Thoracic aorta (tissue), 2 donors: ENCODE data around the gene PRC1. TPM values are rescaled to one million over a fixed set of nuclear protein-coding genes. Genes with fewer than 3 reads are reported as not detected.

Experiments
- ATAC-seq: fragments of 150-250 bp; one replicate; pipeline ENCODE4 v1.8.0; 2017; ENCODE audit warnings: low read depth; ENCODE audit not compliant: insufficient number of reproducible peaks, low FRiP score
- DNase-seq: peaks from one replicate; pipeline ENCODE4 v3.0.0-alpha.2; 2020; ENCODE audit warnings: low spot score
- H3K27ac ChIP-seq, 2 donors: fragments of 200-600 bp; sonication (generic); 1 replicate in 1 of 2; 2 replicates in 1 of 2; pipeline ENCODE4 v1.5.1; 2016; ENCODE audit warnings: mild to moderate bottlenecking in 2 of 2, moderate library complexity in 2 of 2
- H3K27me3 ChIP-seq: fragments of 200-600 bp; sonication (generic); replicated peaks from 2 replicates; pipeline ENCODE4 v1.6.0; 2016; ENCODE audit warnings: mild to moderate bottlenecking; ENCODE audit not compliant: insufficient read depth
- H3K36me3 ChIP-seq: fragments of 200-600 bp; sonication (generic); one replicate; pipeline ENCODE4 v1.5.1; 2016
- H3K4me1 ChIP-seq, 2 donors: fragments of 200-600 bp; sonication (generic); 1 replicate in 1 of 2; 2 replicates in 1 of 2; pipeline versions ENCODE4 v1.5.1 to v1.6.0; 2016; ENCODE audit warnings: low read depth in 2 of 2, mild to moderate bottlenecking in 1 of 2; ENCODE audit not compliant: control insufficient read depth in 1 of 2
- H3K4me3 ChIP-seq: fragments of 200-600 bp; sonication (generic); 2 replicates; pipeline ENCODE4 v1.5.1; 2016; ENCODE audit warnings: mild to moderate bottlenecking
- H3K9me3 ChIP-seq: fragments of 200-600 bp; sonication (generic); 2 replicates; pipeline ENCODE4 v1.5.1; 2016
- total RNA-seq, 2 donors: library from RNA; depleted of rRNA; stranded (reverse); fragments of >200 nt; gene quantifications; one replicate each; pipeline versions ENCODE4 v1.1.0 to v1.2.3, GENCODE V29; 2016
- TF ChIP-seq, protein P1 (sequence below): fragments of 200-600 bp; sonication (generic); IDR thresholded peaks from one replicate; pipeline ENCODE4 v1.5.1; 2019; ENCODE audit warnings: antibody characterized with exemption

PRC1 gene
- total RNA-seq, 2 donors from 2014 or later: 5.1 to 20.5 TPM

DNA sequence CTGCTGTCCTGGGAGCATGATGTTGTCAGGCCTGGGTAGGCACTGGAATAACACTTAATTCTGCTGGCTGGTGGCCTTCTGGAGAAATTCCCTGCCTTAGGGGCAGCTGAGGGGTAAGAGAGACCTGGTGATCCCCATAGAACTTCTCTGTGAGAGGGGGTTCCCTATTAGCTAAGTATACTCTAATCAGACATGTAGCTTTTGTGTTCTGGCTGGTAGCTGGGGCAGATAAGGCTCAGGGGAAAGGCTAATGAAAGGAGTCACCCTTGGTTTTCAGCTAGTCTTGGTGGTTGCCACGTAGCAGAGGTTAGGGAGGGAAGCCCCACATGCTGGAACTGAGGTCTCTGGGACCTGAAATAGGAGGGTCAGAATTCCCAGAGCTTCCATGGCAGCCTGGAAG lies 61.0 kb downstream of the PRC1 start:
- peaks cover 12 to 49% of the 10 kb centered on the region in 2 donors for H3K4me1 ChIP-seq
- TF ChIP-seq, protein P1, sequence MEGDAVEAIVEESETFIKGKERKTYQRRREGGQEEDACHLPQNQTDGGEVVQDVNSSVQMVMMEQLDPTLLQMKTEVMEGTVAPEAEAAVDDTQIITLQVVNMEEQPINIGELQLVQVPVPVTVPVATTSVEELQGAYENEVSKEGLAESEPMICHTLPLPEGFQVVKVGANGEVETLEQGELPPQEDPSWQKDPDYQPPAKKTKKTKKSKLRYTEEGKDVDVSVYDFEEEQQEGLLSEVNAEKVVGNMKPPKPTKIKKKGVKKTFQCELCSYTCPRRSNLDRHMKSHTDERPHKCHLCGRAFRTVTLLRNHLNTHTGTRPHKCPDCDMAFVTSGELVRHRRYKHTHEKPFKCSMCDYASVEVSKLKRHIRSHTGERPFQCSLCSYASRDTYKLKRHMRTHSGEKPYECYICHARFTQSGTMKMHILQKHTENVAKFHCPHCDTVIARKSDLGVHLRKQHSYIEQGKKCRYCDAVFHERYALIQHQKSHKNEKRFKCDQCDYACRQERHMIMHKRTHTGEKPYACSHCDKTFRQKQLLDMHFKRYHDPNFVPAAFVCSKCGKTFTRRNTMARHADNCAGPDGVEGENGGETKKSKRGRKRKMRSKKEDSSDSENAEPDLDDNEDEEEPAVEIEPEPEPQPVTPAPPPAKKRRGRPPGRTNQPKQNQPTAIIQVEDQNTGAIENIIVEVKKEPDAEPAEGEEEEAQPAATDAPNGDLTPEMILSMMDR: no peak

GRCh38 chr15:90932660-90932991 lies 61.7 kb downstream of the PRC1 start:
- no peaks in the 10 kb centered on the region for H3K27me3 ChIP-seq
- DNase-seq (no peak), ATAC-seq (no peak)
- H3K36me3 ChIP-seq: no peaks in the 10 kb centered on the region
- H3K4me3 ChIP-seq: peak overlapping the region; percentile 89
- peak overlapping the region; percentile 73 to 87 for H3K27ac ChIP-seq
- peaks cover 12 to 49% of the 10 kb centered on the region in 2 donors for H3K4me1 ChIP-seq
- no peaks in the 10 kb centered on the region for H3K9me3 ChIP-seq
- TF ChIP-seq, protein P1: no peak

More for the DNA sequence above, 61.0 kb downstream of the PRC1 start:
- DNase-seq (no peak), ATAC-seq (no peak)
- no peaks in the 10 kb centered on the region for H3K27me3 ChIP-seq
- no peak overlapping the region for H3K4me3 ChIP-seq
- H3K27ac ChIP-seq: peak overlapping the region in 1 of 2 donors; percentile 73
- no peaks in the 10 kb centered on the region for H3K9me3 ChIP-seq
- H3K36me3 ChIP-seq: no peaks in the 10 kb centered on the region

- Histone ChIP-seq H3K9me3 (no peaks in the 10 kb centered on the region), H3K27me3 (no peaks in the 10 kb centered on the region), H3K4me3 (peak within 1 kb of the TSS; percentile 89), H3K27ac (peak within 1 kb of the TSS; percentile 87 to 88), H3K4me1 (peaks cover 12 to 49% of the 10 kb centered on the region in 2 donors), H3K36me3 (no peaks in the 10 kb centered on the region)
- DNase-seq (peak; percentile 41), ATAC-seq (no peak)
- TF ChIP-seq, protein P1: peak; percentile 92
Measured at GRCh38 chr15:90931828-90932659, 62.3 kb downstream of the PRC1 start, which contains the start of gene HDDC3. HDDC3 (minus strand) TSS chr15:90932549; CDS start chr15:90932540, 9 bp downstream.

DNA sequence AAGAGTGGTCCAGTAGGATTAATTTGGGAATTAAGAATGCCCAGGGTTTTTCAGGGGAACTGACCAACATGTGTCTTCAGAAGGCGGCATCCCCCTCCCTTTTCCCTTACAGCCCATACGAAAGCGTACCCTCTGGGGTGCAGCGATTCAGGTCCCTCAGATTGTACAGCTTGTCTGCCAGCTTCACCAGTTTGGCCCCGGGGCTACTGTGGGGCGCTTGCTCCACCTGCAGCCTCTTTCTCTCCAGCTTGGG lies 62.8 kb downstream of the PRC1 start:
- ATAC-seq: no peak
- TF ChIP-seq, protein P1: no peak
- H3K4me1 ChIP-seq: peaks cover 12 to 44% of the 10 kb centered on the region in 2 donors
- no peaks in the 10 kb centered on the region for H3K9me3 ChIP-seq
- peak overlapping the region; percentile 89 for H3K4me3 ChIP-seq
- no peaks in the 10 kb centered on the region for H3K27me3 ChIP-seq
- H3K27ac ChIP-seq: peak overlapping the region; percentile 87 to 88
- no peak for DNase-seq
- H3K36me3 ChIP-seq: no peaks in the 10 kb centered on the region

GRCh38 chr15:90930861-90931574 lies 63.3 kb downstream of the PRC1 start:
- Histone ChIP-seq H3K36me3 (no peaks in the 10 kb centered on the region), H3K27me3 (no peaks in the 10 kb centered on the region), H3K4me1 (peaks cover 7 to 39% of the 10 kb centered on the region in 2 donors), H3K4me3 (peak overlapping the region; percentile 77), H3K27ac (peak overlapping the region; percentile 87 to 88), H3K9me3 (no peaks in the 10 kb centered on the region)
- TF ChIP-seq, protein P1: no peak
- ATAC-seq: no peak
- no peak for DNase-seq
